H9 (cell line): ENCODE data around the gene DPCD. TPM values are rescaled to one million over a fixed set of nuclear protein-coding genes. Genes with fewer than 3 reads are reported as not detected.

ENCODE experiments used
- DNase-seq: peaks from one replicate; pipeline ENCODE4 v3.0.0-alpha.2; 2017
- H2AFZ ChIP-seq: one replicate; pipeline ENCODE4 v1.6.1; 2013; ENCODE audit warnings: mild to moderate bottlenecking, low read length, control low read depth, moderate library complexity
- H2AK5ac ChIP-seq: 2 replicates; pipeline ENCODE4 v1.6.1; 2013; ENCODE audit warnings: low read length, control low read depth, mixed read lengths; ENCODE audit not compliant: insufficient read length
- H2BK120ac ChIP-seq: one replicate; pipeline ENCODE4 v1.6.1; 2013; ENCODE audit warnings: low read depth, mild to moderate bottlenecking, low read length, control low read depth, inconsistent platforms; ENCODE audit not compliant: poor library complexity, severe bottlenecking
- H2BK12ac ChIP-seq: 2 replicates; pipeline ENCODE4 v1.6.1; 2013; ENCODE audit warnings: low read length, control low read depth, mixed read lengths, low read depth; ENCODE audit not compliant: insufficient read length
- H2BK15ac ChIP-seq: 2 replicates; pipeline ENCODE4 v1.6.1; 2013; ENCODE audit warnings: low read depth, low read length, control low read depth
- H2BK20ac ChIP-seq: one replicate; pipeline ENCODE4 v1.6.1; 2013; ENCODE audit warnings: low read depth, mild to moderate bottlenecking, low read length, control low read depth, inconsistent platforms; ENCODE audit not compliant: poor library complexity, severe bottlenecking
- H2BK5ac ChIP-seq: 2 replicates; pipeline ENCODE4 v1.6.1; 2013; ENCODE audit warnings: low read length, control low read depth, mixed read lengths; ENCODE audit not compliant: insufficient read length
- H3K14ac ChIP-seq: 2 replicates; pipeline ENCODE4 v1.6.1; 2013; ENCODE audit warnings: low read length, control low read depth; ENCODE audit not compliant: insufficient read depth
- H3K18ac ChIP-seq: 2 replicates; pipeline ENCODE4 v1.6.1; 2013; ENCODE audit warnings: low read depth, mild to moderate bottlenecking, mixed read lengths, low read length, control low read depth; ENCODE audit not compliant: insufficient read length
- H3K23ac ChIP-seq: 2 replicates; pipeline ENCODE4 v1.6.1; 2013; ENCODE audit warnings: low read length, control low read depth, mixed read lengths, low read depth; ENCODE audit not compliant: insufficient read length
- H3K23me2 ChIP-seq: 2 replicates; pipeline ENCODE4 v1.6.1; 2013; ENCODE audit warnings: low read depth, mild to moderate bottlenecking, mixed read lengths, low read length, control low read depth; ENCODE audit not compliant: insufficient read length, poor library complexity, severe bottlenecking
- H3K27ac ChIP-seq: 2 replicates; pipeline ENCODE4 v1.5.1; 2013; ENCODE audit warnings: low read length, control low read depth, mixed read lengths, low read depth; ENCODE audit not compliant: insufficient read length
- H3K27me3 ChIP-seq: 2 replicates; pipeline ENCODE4 v1.6.1; 2013; ENCODE audit warnings: low read length, control low read depth, inconsistent platforms; ENCODE audit not compliant: insufficient read depth
- H3K4ac ChIP-seq: 2 replicates; pipeline ENCODE4 v1.6.1; 2013; ENCODE audit warnings: low read depth, mild to moderate bottlenecking, control low read depth, inconsistent platforms, low read length, moderate library complexity
- H3K4me1 ChIP-seq: 2 replicates; pipeline ENCODE4 v1.6.1; 2013; ENCODE audit warnings: low read length, control low read depth, inconsistent platforms; ENCODE audit not compliant: insufficient read depth
- H3K4me2 ChIP-seq: 2 replicates; pipeline ENCODE4 v1.6.1; 2013; ENCODE audit warnings: low read length, control low read depth, mixed read lengths; ENCODE audit not compliant: insufficient read length, insufficient read depth
- H3K56ac ChIP-seq: 2 replicates; pipeline ENCODE4 v1.6.1; 2013; ENCODE audit warnings: low read depth, mild to moderate bottlenecking, mixed read lengths, low read length, control low read depth; ENCODE audit not compliant: insufficient read length
- H3K79me1 ChIP-seq: 2 replicates; pipeline ENCODE4 v1.6.1; 2013; ENCODE audit warnings: low read depth, mild to moderate bottlenecking, moderate library complexity, low read length, control low read depth, inconsistent platforms; ENCODE audit not compliant: insufficient read depth, poor library complexity, severe bottlenecking
- H3K79me2 ChIP-seq: 2 replicates; pipeline ENCODE4 v1.6.1; 2013; ENCODE audit warnings: low read length, control low read depth, inconsistent platforms; ENCODE audit not compliant: insufficient read depth
- H3K9ac ChIP-seq: 2 replicates; pipeline ENCODE4 v1.6.1; 2013; ENCODE audit warnings: low read length, control low read depth, mixed read lengths; ENCODE audit not compliant: insufficient read length; ENCODE audit errors: extremely low read depth
- H3K9me3 ChIP-seq: one replicate; pipeline ENCODE4 v1.6.1; 2013; ENCODE audit warnings: low read depth, low read length, inconsistent platforms; ENCODE audit not compliant: control insufficient read depth
- H3T11ph ChIP-seq: one replicate; pipeline ENCODE4 v1.6.1; 2013; ENCODE audit warnings: mild to moderate bottlenecking, low read length, control low read depth, inconsistent platforms
- H4K20me1 ChIP-seq: one replicate; pipeline ENCODE4 v1.6.1; 2013; ENCODE audit not compliant: control insufficient read depth, insufficient read length, insufficient read depth
- H4K5ac ChIP-seq: 2 replicates; pipeline ENCODE4 v1.6.1; 2013; ENCODE audit warnings: low read depth, mild to moderate bottlenecking, mixed read lengths, low read length, control low read depth; ENCODE audit not compliant: insufficient read length
- H4K8ac ChIP-seq: replicated peaks from 2 replicates; pipeline ENCODE4 v1.6.1; 2013; ENCODE audit warnings: low read length, control low read depth, mixed read lengths, low read depth; ENCODE audit not compliant: insufficient read length
- H4K91ac ChIP-seq: 2 replicates; pipeline ENCODE4 v1.6.1; 2013; ENCODE audit warnings: low read depth, mild to moderate bottlenecking, moderate library complexity, mixed read lengths, low read length, control low read depth; ENCODE audit not compliant: insufficient read length
- H3K27ac Mint-ChIP-seq, 3 experiments: 2 replicates in 2 of 3; 3 replicates in 1 of 3; pipeline ENCODE4 v1.8.0; 2020 to 2021; ENCODE audit warnings: mixed read lengths in 3 of 3, mild to moderate bottlenecking in 1 of 3, moderate library complexity in 1 of 3
- H3K27me3 Mint-ChIP-seq: 2 replicates; pipeline ENCODE4 v1.8.0; 2021; ENCODE audit warnings: low read depth, mild to moderate bottlenecking, moderate library complexity, mixed read lengths
- H3K36me3 Mint-ChIP-seq, 3 experiments: 2 replicates in 2 of 3; 3 replicates in 1 of 3; pipeline ENCODE4 v1.8.0; 2020 to 2021; ENCODE audit warnings: low read depth in 3 of 3, mixed read lengths in 3 of 3; ENCODE audit not compliant: insufficient read depth in 1 of 3
- H3K4me1 Mint-ChIP-seq, 2 experiments: 2 replicates each; pipeline ENCODE4 v1.8.0; 2020; ENCODE audit warnings: mixed read lengths in 2 of 2
- H3K4me3 Mint-ChIP-seq, 2 experiments: 2 replicates in 1 of 2; 3 replicates in 1 of 2; pipeline ENCODE4 v1.8.0; 2020 to 2021; ENCODE audit warnings: mild to moderate bottlenecking in 2 of 2, mixed read lengths in 2 of 2, moderate library complexity in 1 of 2
- H3K9me3 Mint-ChIP-seq, 2 experiments: 2 replicates in 1 of 2; 3 replicates in 1 of 2; pipeline ENCODE4 v1.8.0; 2020; ENCODE audit warnings: mild to moderate bottlenecking in 2 of 2, mixed read lengths in 2 of 2, moderate library complexity in 1 of 2
- WGBS: extraction: QIAGEN DNeasy Blood & Tissue Kit; methylation state at CpG from one replicate; pipeline ENCODE4 v1.1.7; 2013; ENCODE audit warnings: missing lambda C conversion rate, low lambda C conversion rate, mixed read lengths; ENCODE audit not compliant: insufficient read length; ENCODE audit errors: extremely low coverage; 5-methylcytosine and 5-hydroxymethylcytosine counted together
- total RNA-seq: library from RNA; stranded (reverse); gene quantifications from 2 replicates; pipeline ENCODE4 v1.2.1, GENCODE V29; 2021
- TF ChIP-seq, protein P1 (sequence below): fragments of 200-600 bp; sonication (generic); conservative IDR thresholded peaks from 3 replicates; pipeline ENCODE4 v1.8.0; 2021; ENCODE audit warnings: antibody characterized with exemption, mild to moderate bottlenecking

The DPCD gene
- total RNA-seq, 1 experiment from 2014 or later = 21.8 TPM

DNA sequence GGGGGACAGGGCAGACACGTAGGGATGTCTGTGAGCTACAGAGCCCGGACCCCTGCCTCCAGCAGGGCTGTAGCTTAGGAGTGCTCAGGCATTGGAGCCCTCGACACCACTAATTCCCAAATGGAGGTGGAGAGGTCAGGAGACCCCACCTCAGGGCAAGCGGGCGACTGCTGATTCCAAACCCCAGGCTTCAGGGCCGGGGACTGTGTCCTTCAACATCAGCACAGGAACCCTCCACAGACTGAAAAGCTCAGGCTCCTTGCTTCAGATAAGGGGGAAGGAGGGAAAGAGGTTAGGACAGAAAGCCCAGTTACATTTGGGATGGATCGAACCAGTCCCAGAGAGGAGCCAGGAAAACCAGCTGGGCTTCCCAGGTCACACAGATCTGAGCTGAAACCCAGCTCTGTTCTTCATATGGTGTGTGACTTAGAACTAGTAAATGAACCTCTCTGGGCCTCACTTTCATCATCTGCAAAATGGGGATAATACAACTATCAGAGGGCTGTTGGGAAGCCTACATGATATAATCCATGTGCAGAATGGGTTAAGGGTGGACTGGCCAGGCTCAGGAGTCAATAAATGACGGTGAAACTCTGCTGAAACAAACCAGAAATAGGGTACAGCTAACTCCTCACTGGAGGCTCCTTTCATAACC lies 16.7 kb upstream of the DPCD start:
- H3K27me3 ChIP-seq = peaks cover 14% of the 10 kb centered on the region; the same call in 1 of the 2 replicates
- TF ChIP-seq, protein P1, sequence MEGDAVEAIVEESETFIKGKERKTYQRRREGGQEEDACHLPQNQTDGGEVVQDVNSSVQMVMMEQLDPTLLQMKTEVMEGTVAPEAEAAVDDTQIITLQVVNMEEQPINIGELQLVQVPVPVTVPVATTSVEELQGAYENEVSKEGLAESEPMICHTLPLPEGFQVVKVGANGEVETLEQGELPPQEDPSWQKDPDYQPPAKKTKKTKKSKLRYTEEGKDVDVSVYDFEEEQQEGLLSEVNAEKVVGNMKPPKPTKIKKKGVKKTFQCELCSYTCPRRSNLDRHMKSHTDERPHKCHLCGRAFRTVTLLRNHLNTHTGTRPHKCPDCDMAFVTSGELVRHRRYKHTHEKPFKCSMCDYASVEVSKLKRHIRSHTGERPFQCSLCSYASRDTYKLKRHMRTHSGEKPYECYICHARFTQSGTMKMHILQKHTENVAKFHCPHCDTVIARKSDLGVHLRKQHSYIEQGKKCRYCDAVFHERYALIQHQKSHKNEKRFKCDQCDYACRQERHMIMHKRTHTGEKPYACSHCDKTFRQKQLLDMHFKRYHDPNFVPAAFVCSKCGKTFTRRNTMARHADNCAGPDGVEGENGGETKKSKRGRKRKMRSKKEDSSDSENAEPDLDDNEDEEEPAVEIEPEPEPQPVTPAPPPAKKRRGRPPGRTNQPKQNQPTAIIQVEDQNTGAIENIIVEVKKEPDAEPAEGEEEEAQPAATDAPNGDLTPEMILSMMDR = no peak
- no peak overlapping the region for H4K8ac ChIP-seq
- no peak for DNase-seq
- no peak overlapping the region for H4K5ac ChIP-seq
- H4K91ac ChIP-seq = no peak overlapping the region
- peaks cover 0 to under 1% (median 0%) of the 10 kb centered on the region in 3 experiments; a peak in 2 of 7 replicates for H3K36me3 Mint-ChIP-seq
- no peak overlapping the region for H3K23ac ChIP-seq
- no peak overlapping the region for H2BK120ac ChIP-seq
- H3K79me1 ChIP-seq = no peaks in the 10 kb centered on the region
- peaks cover 32 to 42% of the 10 kb centered on the region in 2 experiments for H3K4me1 Mint-ChIP-seq
- H3K9ac ChIP-seq = no peak overlapping the region
- H3K9me3 Mint-ChIP-seq = no peaks in the 10 kb centered on the region; a peak in 1 of 5 replicates
- no peaks in the 10 kb centered on the region for H3K4me1 ChIP-seq
- no peak overlapping the region for H2BK5ac ChIP-seq
- no peak overlapping the region for H2BK12ac ChIP-seq
- H3K23me2 ChIP-seq = peaks cover 16% of the 10 kb centered on the region
- no peak overlapping the region for H2BK20ac ChIP-seq
- no peak overlapping the region for H3K4me2 ChIP-seq
- no peaks in the 10 kb centered on the region for H4K20me1 ChIP-seq
- no peak overlapping the region for H3K27ac Mint-ChIP-seq
- no peak overlapping the region for H3K56ac ChIP-seq
- H3K4ac ChIP-seq = no peak overlapping the region
- H3K27me3 Mint-ChIP-seq = peaks cover 73% of the 10 kb centered on the region
- no peak overlapping the region for H2AK5ac ChIP-seq
- WGBS = no CpG with 5 or more reads among the region's 8 CpGs
- no peaks in the 10 kb centered on the region for H3K79me2 ChIP-seq
- no peak overlapping the region for H3K27ac ChIP-seq
- peak overlapping the region; percentile 68 to 83; a peak in 4 of 5 replicates for H3K4me3 Mint-ChIP-seq
- no peak overlapping the region for H3T11ph ChIP-seq
- no peak overlapping the region for H2BK15ac ChIP-seq
- no peak overlapping the region for H3K18ac ChIP-seq
- no peak overlapping the region for H3K14ac ChIP-seq
- H2AFZ ChIP-seq = no peak overlapping the region
- no peaks in the 10 kb centered on the region for H3K9me3 ChIP-seq
